Thyroid gland (tissue), 4 donors: ENCODE measurements around the gene ASIC2. TPM values are rescaled to one million over a fixed set of nuclear protein-coding genes. Genes with fewer than 3 reads are reported as not detected.

ENCODE experiments used
- DNase-seq, 2 donors: peaks; one replicate each; pipeline ENCODE4 v3.0.0-alpha.2; 2019
- H3K27ac ChIP-seq, 3 donors: fragments of 200-600 bp; sonication (generic); 1 replicate in 2 of 3; 2 replicates in 1 of 3; pipeline ENCODE4 v1.5.1; 2016 to 2019; ENCODE audit warnings: mild to moderate bottlenecking in 1 of 3, moderate library complexity in 1 of 3
- H3K27me3 ChIP-seq: fragments of 200-600 bp; sonication (generic); one replicate; pipeline ENCODE4 v1.5.1; 2019
- H3K36me3 ChIP-seq, 2 donors: fragments of 200-600 bp; sonication (generic); one replicate each; pipeline ENCODE4 v1.5.1; 2016 to 2019
- H3K4me1 ChIP-seq, 2 donors: fragments of 200-600 bp; sonication (generic); one replicate each; pipeline ENCODE4 v1.5.1; 2017 to 2019
- H3K4me3 ChIP-seq, 3 donors: fragments of 200-600 bp; sonication (generic); replicated peaks in 1 of 3; 1 replicate in 2 of 3; 2 replicates in 1 of 3; pipeline ENCODE4 v1.5.1; 2016; ENCODE audit warnings: mild to moderate bottlenecking in 1 of 3
- H3K9me3 ChIP-seq: fragments of 200-600 bp; sonication (generic); one replicate; pipeline ENCODE4 v1.5.1; 2017
- POLR2A ChIP-seq, 2 donors: fragments of 450-650 bp; IDR thresholded peaks; one replicate each; pipeline ENCODE4 v1.6.1; 2017; ENCODE audit warnings: antibody characterized with exemption in 2 of 2, mild to moderate bottlenecking in 2 of 2, moderate library complexity in 1 of 2
- WGBS, 2 donors: methylation state at CpG; one replicate each; pipeline ENCODE4 v1.1.5; 2017; 5-methylcytosine and 5-hydroxymethylcytosine counted together
- intact Hi-C: fragments of 100-400 bp; cut with DNase I; formaldehyde crosslinking; loops from one replicate; pipeline ENCODE4 v1.15.1; 2023
- total RNA-seq, 4 donors: library from RNA; depleted of rRNA; stranded (reverse); fragments of >200 nt; gene quantifications; one replicate each; pipeline ENCODE4 v1.2.3, GENCODE V29; 2016
- TF ChIP-seq, protein P1 (sequence below), 6 experiments: fragments of 200-600 bp in 3 of 6; fragments of 450-650 bp in 3 of 6; sonication (generic) in 3 of 6; IDR thresholded peaks; one replicate each; pipeline ENCODE4 v1.5.1; 2016 to 2019; ENCODE audit warnings: antibody characterized with exemption in 6 of 6, mild to moderate bottlenecking in 2 of 6, inconsistent platforms in 1 of 6, moderate library complexity in 1 of 6

The ASIC2 gene
- total RNA-seq, 4 donors from 2014 or later, result not detected

DNA sequence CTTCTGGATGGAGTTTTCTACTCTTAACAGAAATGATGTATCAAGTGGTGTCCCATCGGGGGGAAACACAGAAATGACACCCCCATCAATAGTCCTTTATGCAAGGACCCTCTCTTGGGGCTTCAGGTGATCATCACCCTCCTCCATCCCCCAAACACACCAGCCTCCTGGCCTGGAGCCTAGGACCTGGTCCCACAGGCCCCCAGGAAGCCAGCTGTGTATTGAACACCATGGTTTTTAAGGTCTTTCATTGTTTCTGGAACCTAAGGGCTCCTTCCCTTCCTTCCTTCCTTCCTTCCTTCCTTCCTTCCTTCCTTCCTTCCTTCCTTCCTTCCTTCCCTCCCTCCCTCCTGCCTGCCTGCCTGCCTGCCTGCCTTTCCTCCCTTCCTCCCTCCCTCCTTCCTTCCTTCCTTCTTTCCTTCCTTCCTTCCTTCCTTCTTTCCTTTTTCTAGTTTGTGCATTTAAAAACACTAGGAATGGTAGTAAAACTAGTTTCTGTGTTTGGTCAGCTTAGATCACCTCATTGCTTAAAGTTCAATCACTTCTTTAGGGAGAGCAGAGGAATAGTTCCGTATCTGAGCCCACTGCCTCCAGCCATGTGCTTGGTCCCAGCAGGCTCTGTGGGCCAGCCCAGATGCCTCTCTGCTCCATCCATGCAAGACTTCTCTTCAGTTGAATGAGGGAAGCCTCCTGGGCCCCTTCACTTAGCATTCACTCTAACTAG lies 23.6 kb downstream of the ASIC2 start:
- DNase-seq, result no peak
- intact Hi-C loops, result no loop called here
- TF ChIP-seq POLR2A (IDR thresholded peaks at IDR 0.05), result no peak
- TF ChIP-seq, protein P1, sequence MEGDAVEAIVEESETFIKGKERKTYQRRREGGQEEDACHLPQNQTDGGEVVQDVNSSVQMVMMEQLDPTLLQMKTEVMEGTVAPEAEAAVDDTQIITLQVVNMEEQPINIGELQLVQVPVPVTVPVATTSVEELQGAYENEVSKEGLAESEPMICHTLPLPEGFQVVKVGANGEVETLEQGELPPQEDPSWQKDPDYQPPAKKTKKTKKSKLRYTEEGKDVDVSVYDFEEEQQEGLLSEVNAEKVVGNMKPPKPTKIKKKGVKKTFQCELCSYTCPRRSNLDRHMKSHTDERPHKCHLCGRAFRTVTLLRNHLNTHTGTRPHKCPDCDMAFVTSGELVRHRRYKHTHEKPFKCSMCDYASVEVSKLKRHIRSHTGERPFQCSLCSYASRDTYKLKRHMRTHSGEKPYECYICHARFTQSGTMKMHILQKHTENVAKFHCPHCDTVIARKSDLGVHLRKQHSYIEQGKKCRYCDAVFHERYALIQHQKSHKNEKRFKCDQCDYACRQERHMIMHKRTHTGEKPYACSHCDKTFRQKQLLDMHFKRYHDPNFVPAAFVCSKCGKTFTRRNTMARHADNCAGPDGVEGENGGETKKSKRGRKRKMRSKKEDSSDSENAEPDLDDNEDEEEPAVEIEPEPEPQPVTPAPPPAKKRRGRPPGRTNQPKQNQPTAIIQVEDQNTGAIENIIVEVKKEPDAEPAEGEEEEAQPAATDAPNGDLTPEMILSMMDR (IDR thresholded peaks at IDR 0.05), result no peak
- Histone ChIP-seq H3K27ac (no peak overlapping the region), H3K4me1 (no peaks in the 10 kb centered on the region), H3K9me3 (no peaks in the 10 kb centered on the region), H3K36me3 (no peaks in the 10 kb centered on the region), H3K27me3 (no peaks in the 10 kb centered on the region), H3K4me3 (no peak overlapping the region)
- 78 to 94% methylated on average over 2 of the region's 2 CpGs for WGBS, 2 donors

DNA sequence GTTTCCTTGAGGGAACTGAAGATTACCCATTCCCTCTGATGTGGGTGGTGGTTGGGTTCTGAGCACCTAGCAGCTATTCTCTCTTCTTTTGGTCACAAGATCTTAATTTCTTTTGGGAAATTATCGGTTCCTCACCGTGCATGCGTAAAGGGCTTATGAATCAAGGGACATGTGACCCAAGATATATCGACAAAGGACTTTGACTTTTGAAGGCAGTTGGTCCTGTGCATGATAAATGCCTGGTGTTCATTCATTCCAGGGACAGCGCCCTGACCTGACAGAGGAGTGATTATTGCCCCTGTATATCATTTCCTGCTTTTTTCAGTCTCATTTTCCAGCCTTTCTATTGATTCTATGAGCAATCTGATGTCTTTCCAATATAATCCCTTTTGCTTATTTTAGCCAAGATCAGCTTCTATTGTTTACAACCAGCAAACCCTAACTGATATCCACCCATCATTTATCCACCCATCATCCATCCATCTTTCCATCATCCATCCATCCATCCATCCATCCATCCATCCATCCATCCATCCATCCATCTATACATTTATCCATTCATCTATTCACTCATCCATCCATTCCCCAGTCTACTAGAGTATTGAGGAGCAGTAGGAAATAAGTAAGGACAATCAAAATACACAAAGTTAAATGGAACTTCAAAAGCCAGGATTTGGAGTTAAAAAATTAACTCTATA lies 25.1 kb downstream of the ASIC2 start:
- Histone ChIP-seq H3K27ac (no peak overlapping the region), H3K36me3 (no peaks in the 10 kb centered on the region), H3K4me1 (no peaks in the 10 kb centered on the region), H3K27me3 (no peaks in the 10 kb centered on the region), H3K4me3 (no peak overlapping the region), H3K9me3 (no peaks in the 10 kb centered on the region)
- intact Hi-C loops, result no loop called here
- 87 to 91% methylated on average over 5 of the region's 5 CpGs for WGBS, 2 donors
- DNase-seq, result no peak
- no peak for TF ChIP-seq POLR2A (IDR thresholded peaks at IDR 0.05)
- TF ChIP-seq, protein P1 (IDR thresholded peaks at IDR 0.05), result no peak

DNA sequence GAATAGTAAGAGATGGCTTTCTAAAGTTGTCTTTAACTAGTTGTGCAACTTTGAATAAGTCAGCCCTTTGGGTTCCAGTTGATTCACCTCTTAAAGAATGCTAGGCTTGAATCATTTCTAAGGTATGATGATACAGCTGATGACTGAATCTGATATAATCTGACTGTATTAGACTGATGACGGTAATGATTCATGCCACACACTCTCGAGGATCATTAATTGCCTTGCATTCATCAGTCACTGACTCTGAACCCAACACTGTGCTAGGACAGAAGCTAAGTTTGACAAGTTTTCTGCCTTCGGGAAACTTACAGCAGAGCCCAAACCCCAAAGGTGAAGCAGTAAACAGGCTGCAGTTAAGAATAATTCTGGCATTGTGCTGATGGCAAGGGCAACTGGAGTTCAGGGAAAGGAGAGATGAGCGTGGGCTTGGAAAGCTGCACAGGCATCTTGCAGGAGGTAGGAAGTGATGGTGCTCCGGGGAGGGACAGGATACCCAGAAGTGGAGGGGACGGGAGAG lies 25.8 kb downstream of the ASIC2 start:
- Histone ChIP-seq H3K27ac (no peak overlapping the region), H3K36me3 (no peaks in the 10 kb centered on the region), H3K4me3 (no peak overlapping the region), H3K4me1 (no peaks in the 10 kb centered on the region), H3K9me3 (no peaks in the 10 kb centered on the region), H3K27me3 (no peaks in the 10 kb centered on the region)
- DNase-seq, result no peak
- WGBS, 2 donors, result 75 to 78% methylated on average over 6 of the region's 6 CpGs
- TF ChIP-seq, protein P1 (IDR thresholded peaks at IDR 0.05), result no peak
- no peak for TF ChIP-seq POLR2A (IDR thresholded peaks at IDR 0.05)
- intact Hi-C loops, result no loop called here

DNA sequence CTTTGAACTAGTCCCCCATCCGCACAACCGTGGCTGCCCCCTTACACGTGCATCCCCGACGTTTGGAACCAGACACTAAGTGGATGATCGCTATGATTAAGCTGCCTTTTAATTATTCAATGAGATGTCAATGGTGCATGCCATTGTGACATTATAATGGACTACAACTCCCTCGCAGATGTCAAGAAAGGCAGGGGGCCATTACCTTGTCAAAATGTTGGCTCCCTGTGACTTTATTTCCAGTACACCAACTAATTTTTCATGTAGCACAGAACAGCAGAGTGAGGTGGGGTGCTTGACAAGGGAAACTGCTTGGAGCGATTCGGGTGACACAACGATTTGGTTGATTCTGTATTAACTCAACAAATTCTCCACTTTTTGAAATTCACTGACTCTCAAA lies 26.5 kb downstream of the ASIC2 start:
- intact Hi-C loops, result no loop called here
- Histone ChIP-seq H3K4me1 (no peaks in the 10 kb centered on the region), H3K27me3 (no peaks in the 10 kb centered on the region), H3K36me3 (no peaks in the 10 kb centered on the region), H3K4me3 (no peak overlapping the region), H3K9me3 (no peaks in the 10 kb centered on the region), H3K27ac (no peak overlapping the region)
- DNase-seq, result no peak
- TF ChIP-seq, protein P1 (IDR thresholded peaks at IDR 0.05), result no peak
- TF ChIP-seq POLR2A (IDR thresholded peaks at IDR 0.05), result no peak
- 77 to 80% methylated on average over 10 of the region's 10 CpGs for WGBS, 2 donors

DNA sequence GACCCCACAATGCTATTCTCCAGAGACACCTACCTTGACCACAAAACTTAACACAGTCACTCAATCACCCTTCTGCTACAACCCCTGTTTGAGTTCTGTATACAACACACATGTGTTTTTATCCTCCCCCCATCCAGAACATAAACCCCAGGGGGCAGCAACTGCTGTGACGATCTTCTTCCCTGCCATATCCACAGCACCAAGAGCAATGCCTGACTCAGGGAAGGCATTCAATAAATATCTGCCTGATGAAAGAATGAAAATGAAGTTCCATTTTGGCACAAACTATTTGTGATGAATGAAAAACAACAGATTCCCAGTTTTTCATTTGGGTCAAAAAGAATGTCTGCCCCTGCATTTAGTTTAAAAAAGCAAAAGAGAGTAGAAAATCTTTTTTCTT lies 27.0 kb downstream of the ASIC2 start:
- intact Hi-C loops, result no loop called here
- H3K27ac ChIP-seq, result no peak overlapping the region
- no peak for TF ChIP-seq POLR2A (IDR thresholded peaks at IDR 0.05)
- TF ChIP-seq, protein P1 (IDR thresholded peaks at IDR 0.05), result no peak
- 36 to 52% methylated on average over 1 of the region's 1 CpG for WGBS, 2 donors
- H3K4me3 ChIP-seq, result no peak overlapping the region
- no peak for DNase-seq
- H3K36me3 ChIP-seq, result no peaks in the 10 kb centered on the region
- no peaks in the 10 kb centered on the region for H3K4me1 ChIP-seq
- H3K9me3 ChIP-seq, result no peaks in the 10 kb centered on the region
- H3K27me3 ChIP-seq, result no peaks in the 10 kb centered on the region
